Measurements from ENCODE around the gene ZNF519.
"Not testable (repeated sequence)": the region's sequence is repeated elsewhere in the genome, so short reads cannot be mapped to it uniquely, and the experiment has no call there.

ZNF519 gene

GRCh38 chr18:14132271-14132700, at the start of gene ZNF519:
TSS of gene ZNF519 (minus strand) at chr18:14132435. CDS start at chr18:14132277, 158 bp downstream.
- peak; percentile 86 for FAIRE-seq

DNA sequence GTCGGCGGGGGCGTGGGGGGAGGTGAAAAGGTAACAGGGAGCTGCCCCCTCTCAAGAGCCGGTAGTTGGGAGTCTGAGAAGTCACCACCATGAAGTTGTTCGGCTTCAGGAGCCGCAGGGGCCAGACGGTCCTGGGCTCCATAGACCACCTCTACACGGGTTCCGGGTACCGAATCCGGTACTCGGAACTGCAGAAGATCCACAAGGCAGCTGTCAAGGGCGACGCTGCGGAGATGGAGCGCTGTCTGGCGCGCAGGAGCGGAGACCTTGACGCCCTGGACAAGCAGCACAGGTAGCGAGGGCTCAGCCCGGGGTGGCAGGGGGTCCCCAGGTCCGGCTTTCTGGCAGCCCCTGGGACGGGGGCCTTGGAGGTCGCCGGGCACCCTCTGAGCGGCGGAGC, 47.1 kb upstream of the ZNF519 start:
- no peak for FAIRE-seq

DNA sequence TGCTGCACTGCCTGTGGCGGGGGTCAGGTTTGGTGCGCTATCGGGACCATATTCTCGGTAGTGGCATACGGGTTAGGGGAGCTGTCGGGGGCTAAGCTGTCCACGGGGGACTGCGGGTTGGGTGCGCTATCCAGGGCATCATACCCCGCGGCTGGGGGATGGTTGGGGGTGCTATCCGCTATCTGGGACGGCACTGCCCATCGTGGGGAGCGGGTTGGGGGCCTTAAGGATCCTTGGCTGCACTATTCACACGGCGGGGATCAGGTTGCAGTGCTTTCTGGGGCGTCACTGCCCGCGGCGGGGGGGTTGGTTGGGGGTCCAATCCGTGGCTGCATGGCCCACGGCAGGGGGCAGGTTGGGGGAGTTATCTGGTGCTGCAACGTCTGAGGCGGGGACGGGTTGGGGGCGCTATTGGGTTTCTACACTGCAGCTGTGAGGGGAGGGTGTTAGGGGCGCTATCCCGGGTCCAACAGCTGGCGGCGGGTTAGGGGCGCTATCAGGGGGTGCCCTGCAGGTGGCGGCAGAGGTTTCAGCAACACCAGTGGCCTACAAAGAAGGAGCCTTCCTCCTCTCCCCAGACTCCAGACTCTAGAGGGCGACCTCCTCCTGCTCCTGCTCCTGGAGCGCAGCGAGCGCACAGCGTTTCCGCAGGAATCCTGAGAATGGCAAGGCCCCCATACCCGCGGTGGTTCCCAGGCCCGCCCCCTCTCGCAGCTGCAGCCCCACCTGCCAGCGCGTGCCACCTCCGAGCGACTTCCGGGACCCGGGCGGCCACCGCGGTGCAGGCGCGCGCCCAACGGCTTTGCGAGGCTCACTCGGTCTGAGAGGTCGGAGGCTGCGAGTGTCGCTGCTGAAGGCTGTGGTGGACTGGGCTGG, 46.3 kb upstream of the ZNF519 start:
- FAIRE-seq, result not testable (repeated sequence)

GRCh38 chr18:14177540-14178320, 45.5 kb upstream of the ZNF519 start:
- FAIRE-seq, result not testable (repeated sequence)

DNA sequence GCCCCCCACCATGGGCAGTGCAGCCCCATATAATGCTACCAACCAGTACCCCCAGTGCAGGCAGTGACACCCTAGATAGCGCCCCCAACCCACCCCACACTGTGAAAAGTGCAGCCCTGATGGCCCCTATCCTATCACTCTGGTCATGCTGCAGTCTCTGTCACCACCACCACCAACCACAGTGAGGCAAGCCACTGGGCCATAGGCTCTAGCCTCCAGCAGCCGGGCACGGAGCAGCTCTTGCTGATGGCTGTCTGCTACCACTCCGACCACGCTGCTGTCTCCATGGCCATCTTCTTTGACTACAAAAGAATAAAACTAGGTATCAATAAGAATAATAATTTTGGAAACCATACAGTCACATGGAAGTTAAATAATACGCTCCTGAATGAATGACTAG, 43.2 kb upstream of the ZNF519 start:
- FAIRE-seq, result not testable (repeated sequence)

DNA sequence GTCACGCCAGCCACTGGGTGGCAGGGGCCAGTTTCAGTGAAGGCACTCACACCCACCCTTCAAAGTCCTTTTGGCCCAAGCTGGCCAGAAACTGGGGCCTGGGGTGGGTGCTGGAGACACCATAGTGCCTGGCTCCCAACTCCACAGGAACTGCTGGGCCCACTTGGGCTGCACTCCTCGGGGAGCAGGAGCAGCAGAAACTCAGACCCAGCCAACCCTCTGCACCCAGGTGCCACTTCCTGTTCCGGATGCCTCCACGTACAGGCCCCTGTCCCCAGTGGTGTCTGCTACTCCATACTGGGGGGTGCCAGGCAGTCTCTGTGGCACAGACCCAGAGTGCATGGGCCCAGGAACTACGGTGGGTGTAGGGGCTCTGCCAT, 42.5 kb upstream of the ZNF519 start:
- FAIRE-seq, result no peak

DNA sequence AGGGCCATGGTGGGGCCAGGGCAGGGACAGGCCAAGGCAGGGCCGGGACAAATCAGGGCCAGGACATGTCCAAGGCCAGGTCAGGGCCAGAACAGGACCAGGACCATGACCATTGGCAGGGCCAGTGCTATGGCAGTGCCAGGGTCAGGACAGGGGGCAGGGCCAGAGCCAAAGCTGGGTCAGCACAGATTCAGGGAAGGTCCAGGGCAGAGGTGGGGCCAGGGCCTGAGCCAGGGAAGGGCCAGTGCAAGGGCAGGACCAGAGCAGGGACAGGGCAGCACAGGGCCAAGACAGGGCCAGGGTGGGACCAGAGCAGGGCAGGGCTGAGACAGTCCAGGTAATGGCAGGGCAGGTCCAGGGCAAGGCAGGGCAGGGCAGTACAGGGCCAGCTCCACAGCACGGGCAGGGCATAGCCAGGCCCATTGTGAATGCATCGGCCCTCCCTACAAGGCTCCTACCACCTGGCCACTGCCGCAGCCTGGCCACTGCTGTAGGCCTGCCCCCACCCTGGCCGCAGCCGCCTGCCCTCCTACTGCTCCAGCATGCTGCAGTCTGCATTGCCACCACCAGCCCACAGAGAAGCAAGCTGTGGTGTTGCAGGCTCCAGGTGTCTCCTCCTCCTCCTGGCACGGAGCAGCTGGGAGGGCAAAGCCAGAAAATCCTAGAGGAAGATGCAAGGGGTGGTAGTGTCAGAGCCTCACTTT, 41.9 kb upstream of the ZNF519 start:
- FAIRE-seq, result not testable (repeated sequence)

- FAIRE-seq, result not testable (repeated sequence)
Observed at GRCh38 chr18:14173116-14173951, 41.1 kb upstream of the ZNF519 start.

- not testable (repeated sequence) for FAIRE-seq
Observed at GRCh38 chr18:14172142-14173115, 40.2 kb upstream of the ZNF519 start.

DNA sequence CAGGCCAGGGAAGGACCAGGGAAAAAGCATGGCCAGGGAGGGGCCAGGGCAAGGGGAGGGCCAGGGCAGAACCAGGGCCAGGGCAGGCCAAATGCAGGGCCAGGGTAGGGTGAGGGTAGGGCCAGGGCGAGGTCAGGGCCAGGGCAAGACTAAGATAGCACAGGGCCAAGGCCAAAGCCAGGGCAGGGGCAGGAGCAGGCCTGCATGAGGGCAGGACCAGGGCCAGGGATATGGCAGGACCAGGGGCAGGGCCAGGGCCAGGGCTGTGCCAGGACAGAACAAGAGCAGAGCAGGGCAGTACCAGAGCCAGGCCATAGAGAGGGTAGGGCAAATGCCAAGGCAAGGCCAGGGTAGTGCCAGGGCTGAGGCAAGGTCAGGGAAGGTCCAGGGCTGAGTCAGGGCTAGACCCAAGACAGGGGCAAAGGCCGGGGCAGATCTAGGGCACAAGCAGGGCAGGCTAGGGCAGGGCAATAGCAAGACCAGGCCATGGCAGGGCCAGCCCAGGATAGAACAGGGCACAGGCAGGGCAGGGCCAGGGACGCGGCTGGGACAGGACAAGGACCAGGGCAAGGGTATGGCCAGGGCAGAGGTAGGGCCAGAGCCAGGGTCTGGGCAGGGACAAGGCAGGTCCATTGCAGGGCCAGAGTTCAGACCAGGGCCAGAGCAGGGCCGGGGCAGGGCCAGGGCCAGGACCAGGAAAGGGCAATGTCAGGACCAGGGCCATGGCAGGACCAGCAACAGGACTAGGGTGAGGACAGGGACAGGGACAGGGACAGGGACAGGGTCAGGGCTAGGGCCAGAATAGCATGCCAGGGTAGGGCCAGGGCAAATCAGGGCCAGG, 39.3 kb upstream of the ZNF519 start:
- not testable (repeated sequence) for FAIRE-seq

GRCh38 chr18:14170367-14171036, 38.3 kb upstream of the ZNF519 start:
- not testable (repeated sequence) for FAIRE-seq

- FAIRE-seq, result not testable (repeated sequence)
Observed at GRCh38 chr18:14162915-14163314, 30.7 kb upstream of the ZNF519 start.

DNA sequence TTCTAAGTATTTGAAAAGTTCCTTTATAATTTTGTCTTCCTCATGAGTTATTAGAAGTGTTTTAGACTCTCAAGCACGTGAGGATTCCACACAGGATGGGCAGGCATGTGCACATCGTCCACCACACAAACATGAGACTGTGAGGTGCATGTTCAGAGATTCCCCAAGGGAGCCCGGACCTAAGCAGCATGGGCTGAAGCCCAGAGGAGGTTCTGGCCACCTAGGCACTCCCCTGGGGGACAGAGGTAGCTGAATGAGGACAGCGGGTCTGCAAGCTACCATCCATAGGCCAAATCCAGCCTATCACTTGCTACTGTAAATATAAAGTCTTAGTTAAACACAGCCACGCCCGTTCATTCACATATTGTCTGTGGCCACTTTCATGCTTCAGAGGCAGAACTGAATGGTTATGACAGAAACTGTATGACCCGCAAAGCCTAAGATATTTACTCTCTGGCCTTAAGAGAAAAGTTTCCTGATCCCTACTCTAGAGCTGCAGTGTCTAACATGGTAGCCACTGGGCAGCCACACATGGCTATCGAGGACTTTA, 19.4 kb upstream of the ZNF519 start:
- FAIRE-seq, result not testable (repeated sequence)

- not testable (repeated sequence) for FAIRE-seq
Observed at GRCh38 chr18:14150766-14151165, 18.5 kb upstream of the ZNF519 start.

DNA sequence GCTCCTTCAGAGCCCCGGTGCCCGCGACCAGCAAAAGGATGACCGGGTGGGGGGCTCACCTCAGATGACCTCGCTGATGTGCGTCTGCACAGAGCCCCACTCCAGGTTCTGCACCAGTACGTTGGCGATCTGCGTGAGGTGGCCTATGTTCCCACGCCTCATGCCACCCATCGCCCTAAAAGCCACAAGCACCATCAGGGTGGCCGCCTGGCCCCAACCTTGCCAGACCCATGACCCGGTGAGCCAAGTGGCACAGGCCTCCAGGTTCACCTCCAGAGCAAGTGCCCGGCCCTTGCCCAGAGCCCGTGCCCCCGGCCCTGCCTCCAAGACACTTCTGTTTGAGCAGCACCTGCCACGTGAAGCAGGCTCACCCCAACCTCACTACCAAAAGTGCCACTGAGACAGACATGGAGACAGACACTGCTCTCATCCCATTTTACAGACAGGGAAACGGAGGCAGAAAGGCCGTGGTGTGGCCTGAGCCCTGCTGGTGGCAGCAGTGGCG, 17.7 kb upstream of the ZNF519 start:
- not testable (repeated sequence) for FAIRE-seq

DNA sequence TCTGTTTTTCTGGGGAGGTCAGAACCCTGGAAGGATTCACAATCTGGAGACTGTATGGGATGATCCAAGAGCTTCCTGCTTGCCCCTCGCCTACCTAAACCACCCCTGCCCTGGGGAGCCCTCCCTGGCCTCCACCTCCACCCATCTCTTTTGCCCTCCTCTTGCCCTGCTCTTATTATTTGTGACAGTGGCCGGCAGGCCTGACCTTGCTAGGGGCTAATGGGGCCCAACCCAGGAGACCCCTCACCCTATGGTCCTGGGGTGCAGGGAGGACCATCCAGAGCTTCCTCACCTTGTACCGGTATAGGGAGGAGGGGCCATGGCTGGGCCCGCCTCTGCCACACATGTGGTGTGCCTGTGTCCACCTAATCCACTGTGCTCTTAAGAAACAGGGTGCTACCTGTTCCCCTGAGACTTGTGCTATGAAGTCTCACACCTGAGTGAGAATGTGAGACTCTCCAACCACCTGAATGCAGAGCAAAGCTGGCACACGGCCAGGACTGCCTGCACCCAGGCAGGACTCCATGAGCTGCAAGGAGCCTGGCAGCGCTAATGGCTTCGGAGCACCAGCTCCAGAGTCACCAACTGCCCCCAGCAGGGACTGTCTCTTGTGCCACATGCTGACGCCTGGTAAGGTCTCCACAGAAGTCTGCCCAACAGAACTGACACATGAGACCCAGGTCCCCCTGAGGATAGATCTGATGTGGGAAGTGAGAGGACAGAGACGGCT, 17.1 kb upstream of the ZNF519 start:
- FAIRE-seq, result not testable (repeated sequence)

DNA sequence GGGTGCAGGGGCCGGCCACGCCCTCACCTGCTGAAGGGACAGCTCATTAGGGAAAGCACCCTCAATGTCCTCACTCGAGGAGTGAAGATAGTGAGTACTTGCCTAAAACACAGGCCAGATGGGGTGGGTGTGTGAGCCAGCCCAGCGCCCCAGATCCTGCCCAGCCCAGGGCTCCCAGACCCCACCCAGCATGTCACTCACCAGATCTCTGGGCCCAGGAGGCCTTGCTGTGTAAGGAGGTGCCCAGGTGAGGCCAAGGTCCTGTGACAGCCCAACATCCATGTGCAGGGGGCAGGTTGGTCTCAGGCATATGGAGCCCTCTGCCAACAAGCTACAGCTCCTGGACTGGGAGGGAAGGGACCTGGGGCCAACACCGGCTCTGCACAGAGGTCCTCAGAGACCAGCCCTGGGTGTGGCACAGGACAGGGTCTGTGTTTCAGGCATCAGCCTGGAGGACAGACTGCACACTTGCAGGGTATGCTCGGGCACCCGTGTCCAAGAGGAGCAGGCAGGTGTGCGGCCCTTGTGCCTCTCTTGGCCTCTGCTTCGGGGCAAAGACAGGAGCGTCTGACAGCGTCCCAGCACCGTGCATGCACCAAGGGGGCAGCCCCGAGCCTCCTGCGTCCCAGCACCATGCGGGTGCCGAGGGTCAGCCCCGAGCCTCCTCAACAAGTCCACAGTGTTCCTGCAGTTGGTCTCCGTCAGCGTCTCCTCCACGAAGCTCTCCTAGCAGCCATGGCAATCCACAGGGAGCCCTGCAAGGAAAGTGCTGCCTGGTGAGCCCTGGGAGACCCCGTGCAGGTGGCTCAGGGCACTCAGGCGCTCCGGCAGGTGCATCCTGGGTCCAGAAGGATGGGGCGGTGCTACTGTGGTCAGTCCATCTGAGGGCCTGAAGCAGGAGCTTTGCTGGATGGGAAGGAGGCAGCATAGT, 16.0 kb upstream of the ZNF519 start:
- FAIRE-seq, result not testable (repeated sequence)

Measured in TTC549 (cell line).